ENCODE results near the gene NECAB2.

The NECAB2 gene

DNA sequence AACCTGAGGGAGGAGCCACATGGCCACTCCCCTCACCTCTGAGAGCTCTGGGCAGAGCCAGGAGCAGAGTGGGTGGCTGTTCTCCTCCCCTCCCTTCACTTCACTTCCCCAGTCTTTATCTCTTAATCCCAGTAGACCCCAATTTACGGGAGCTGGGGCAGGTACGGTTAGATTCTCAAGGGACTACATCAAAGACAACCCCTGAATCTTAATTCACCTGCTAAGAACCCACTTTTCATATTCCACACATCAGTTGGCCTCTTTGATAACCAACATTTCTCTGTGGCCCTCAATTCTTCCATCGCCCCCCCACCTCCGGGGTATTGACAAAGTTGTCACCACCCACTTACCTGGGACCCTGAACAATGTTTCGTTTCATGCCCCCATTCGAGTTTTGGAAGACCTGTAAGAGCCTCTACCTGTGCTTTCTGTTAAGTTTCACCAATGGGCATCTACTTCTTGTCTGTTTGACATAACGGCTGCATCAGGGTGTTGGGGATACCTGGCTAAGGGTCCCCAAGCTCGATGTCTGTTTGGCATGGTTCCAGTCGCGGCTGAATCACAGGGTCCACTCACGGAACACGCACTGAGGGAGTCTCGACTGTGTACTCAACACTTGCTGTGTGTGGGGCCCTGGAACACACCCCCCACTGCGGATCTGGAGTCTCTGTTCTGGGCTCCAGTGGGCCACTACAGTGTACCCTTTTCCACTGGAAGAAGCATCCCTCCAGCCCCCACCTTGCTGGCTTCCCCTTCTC is 46.7 kb downstream of the NECAB2 start:
- H3K4me1 ChIP-seq (ENCODE audit: control extremely low read depth in 1 of 4, control insufficient read depth in 4 of 4, insufficient read depth in 4 of 4, low read length in 3 of 4), result peaks cover 0 to 6% (median 1%) of the 10 kb centered on the region in 4 experiments
- H3K36me3 ChIP-seq (ENCODE audit: control insufficient read depth in 4 of 4, insufficient read depth in 4 of 4, low read length in 3 of 4), result no peaks in the 10 kb centered on the region
- WGBS (ENCODE audit: insufficient coverage), result 73% methylated on average over 14 of the region's 14 CpGs
- no peak overlapping the region for H3K4me3 ChIP-seq (ENCODE audit: control insufficient read depth in 1 of 7, extremely low read depth in 1 of 7, insufficient read depth in 4 of 7, low read depth in 2 of 7, low read length in 6 of 7)
- CTCF ChIA-PET, result interaction anchor here (0.8 kb wide), 1 partner anchor 51 kb away, joined by 6 read pairs; no protein-coding TSS in a partner anchor
- peaks cover 0 to 19% (median 15%) of the 10 kb centered on the region in 5 experiments for H3K9me3 ChIP-seq (ENCODE audit: control extremely low read depth in 1 of 5, control insufficient read depth in 4 of 5, insufficient read depth in 2 of 5, low read depth in 1 of 5, low read length in 4 of 5)
- H3K27me3 ChIP-seq (replicated peaks in 2 of 5; ENCODE audit: control insufficient read depth in 4 of 5, insufficient read depth in 5 of 5, low read length in 4 of 5), result peaks cover 3 to 96% (median 16%) of the 10 kb centered on the region in 5 experiments
- POLR2A ChIA-PET, result no interaction called here
- DNase-seq, result no peak
- no peak overlapping the region for H3K27ac ChIP-seq (ENCODE audit: insufficient read depth in 1 of 2, low read depth in 1 of 2, low read length in 2 of 2, poor library complexity in 1 of 2, severe bottlenecking in 2 of 2)

DNA sequence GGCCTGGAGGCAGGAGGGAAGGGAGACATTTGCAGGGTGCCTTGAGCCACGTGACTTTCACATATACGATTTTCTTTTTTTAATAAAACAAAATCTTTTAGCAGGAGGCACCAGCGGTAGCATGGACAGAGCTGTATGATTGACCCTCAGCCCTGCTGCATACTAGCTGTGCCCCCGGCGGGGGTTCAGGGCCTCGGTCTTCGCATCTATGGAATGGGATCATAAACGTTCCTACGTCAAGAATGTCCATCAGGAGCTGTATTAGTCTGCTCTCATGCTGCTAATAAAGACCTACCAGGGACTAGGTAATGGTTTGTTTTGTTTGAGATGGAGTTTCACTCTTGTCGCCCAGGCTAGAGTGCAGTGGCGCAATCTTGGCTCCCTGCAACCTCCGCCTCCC is 47.4 kb downstream of the NECAB2 start:
- Histone ChIP-seq H3K9me3 (ENCODE audit: control extremely low read depth in 1 of 5, control insufficient read depth in 4 of 5, insufficient read depth in 2 of 5, low read depth in 1 of 5, low read length in 4 of 5) (peaks cover 0 to 26% (median 21%) of the 10 kb centered on the region in 5 experiments), H3K27me3 (replicated peaks in 2 of 5; ENCODE audit: control insufficient read depth in 4 of 5, insufficient read depth in 5 of 5, low read length in 4 of 5) (peaks cover 3 to 98% (median 16%) of the 10 kb centered on the region in 5 experiments), H3K27ac (ENCODE audit: insufficient read depth in 1 of 2, low read depth in 1 of 2, low read length in 2 of 2, poor library complexity in 1 of 2, severe bottlenecking in 2 of 2) (no peak overlapping the region), H3K4me3 (ENCODE audit: control insufficient read depth in 1 of 7, extremely low read depth in 1 of 7, insufficient read depth in 4 of 7, low read depth in 2 of 7, low read length in 6 of 7) (no peak overlapping the region), H3K4me1 (ENCODE audit: control extremely low read depth in 1 of 4, control insufficient read depth in 4 of 4, insufficient read depth in 4 of 4, low read length in 3 of 4) (peaks cover 0 to 6% (median 1%) of the 10 kb centered on the region in 4 experiments), H3K36me3 (ENCODE audit: control insufficient read depth in 4 of 4, insufficient read depth in 4 of 4, low read length in 3 of 4) (no peaks in the 10 kb centered on the region)
- CTCF ChIA-PET, result no interaction called here
- 92% methylated on average over 11 of the region's 12 CpGs for WGBS (ENCODE audit: insufficient coverage)
- POLR2A ChIA-PET, result no interaction called here
- DNase-seq, result no peak

DNA sequence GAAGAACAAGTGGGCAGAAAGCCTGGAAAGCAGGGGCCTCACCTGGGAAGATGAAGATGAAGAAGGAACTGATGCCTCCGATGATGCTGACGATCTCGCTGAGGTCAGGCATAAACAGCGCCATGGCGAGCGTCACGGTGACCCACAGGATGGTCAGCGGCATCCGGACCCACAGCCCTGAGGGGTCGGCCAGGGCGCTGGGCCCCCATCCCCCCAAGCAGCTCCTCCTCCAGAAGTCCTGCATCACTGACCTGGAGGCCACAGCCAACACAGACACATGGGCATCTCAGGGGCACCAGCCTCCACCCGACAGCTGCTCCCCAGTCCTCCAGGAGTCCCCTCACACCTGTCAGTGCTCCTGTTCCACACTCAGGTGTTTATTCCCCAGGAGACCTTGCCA is 48.4 kb downstream of the NECAB2 start:
- DNase-seq, result no peak
- H3K36me3 ChIP-seq (ENCODE audit: control insufficient read depth in 4 of 4, insufficient read depth in 4 of 4, low read length in 3 of 4), result no peaks in the 10 kb centered on the region
- H3K9me3 ChIP-seq (ENCODE audit: control extremely low read depth in 1 of 5, control insufficient read depth in 4 of 5, insufficient read depth in 2 of 5, low read depth in 1 of 5, low read length in 4 of 5), result peaks cover 0 to 37% (median 30%) of the 10 kb centered on the region in 5 experiments
- no peak overlapping the region for H3K4me3 ChIP-seq (ENCODE audit: control insufficient read depth in 1 of 7, extremely low read depth in 1 of 7, insufficient read depth in 4 of 7, low read depth in 2 of 7, low read length in 6 of 7)
- ChIA-PET CTCF (no interaction called here), POLR2A (no interaction called here)
- no peak overlapping the region for H3K27ac ChIP-seq (ENCODE audit: insufficient read depth in 1 of 2, low read depth in 1 of 2, low read length in 2 of 2, poor library complexity in 1 of 2, severe bottlenecking in 2 of 2)
- H3K27me3 ChIP-seq (replicated peaks in 2 of 5; ENCODE audit: control insufficient read depth in 4 of 5, insufficient read depth in 5 of 5, low read length in 4 of 5), result peaks cover 3 to 98% (median 16%) of the 10 kb centered on the region in 5 experiments
- H3K4me1 ChIP-seq (ENCODE audit: control extremely low read depth in 1 of 4, control insufficient read depth in 4 of 4, insufficient read depth in 4 of 4, low read length in 3 of 4), result peaks cover 0 to 6% (median 1%) of the 10 kb centered on the region in 4 experiments
- 95% methylated on average over 12 of the region's 12 CpGs for WGBS (ENCODE audit: insufficient coverage)

DNA sequence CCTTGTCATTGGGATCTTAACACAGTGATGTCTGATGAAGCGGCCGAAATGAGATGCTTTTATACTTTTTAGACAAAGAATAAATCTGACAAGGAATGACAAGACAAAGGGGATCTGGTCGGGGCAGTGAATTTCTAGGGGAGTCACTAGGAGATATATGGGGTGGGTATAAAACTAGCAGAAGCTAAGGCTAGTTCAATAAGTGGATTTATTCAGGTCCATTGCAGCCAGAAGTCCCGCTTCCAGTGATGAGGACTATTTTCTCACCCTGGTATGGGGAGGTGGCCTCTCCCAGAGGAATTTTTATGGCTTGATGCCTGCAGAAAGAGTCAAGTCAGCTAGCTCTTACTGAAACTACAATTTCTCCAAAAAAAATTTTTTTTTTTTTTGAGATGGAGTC is 50.7 kb downstream of the NECAB2 start:
- no peak for DNase-seq
- Histone ChIP-seq H3K4me3 (ENCODE audit: control insufficient read depth in 1 of 7, extremely low read depth in 1 of 7, insufficient read depth in 4 of 7, low read depth in 2 of 7, low read length in 6 of 7) (no peak overlapping the region), H3K27me3 (replicated peaks in 2 of 5; ENCODE audit: control insufficient read depth in 4 of 5, insufficient read depth in 5 of 5, low read length in 4 of 5) (peaks cover 3 to 98% (median 15%) of the 10 kb centered on the region in 5 experiments), H3K4me1 (ENCODE audit: control extremely low read depth in 1 of 4, control insufficient read depth in 4 of 4, insufficient read depth in 4 of 4, low read length in 3 of 4) (peaks cover 0 to 6% (median 1%) of the 10 kb centered on the region in 4 experiments), H3K27ac (ENCODE audit: insufficient read depth in 1 of 2, low read depth in 1 of 2, low read length in 2 of 2, poor library complexity in 1 of 2, severe bottlenecking in 2 of 2) (no peak overlapping the region), H3K9me3 (ENCODE audit: control extremely low read depth in 1 of 5, control insufficient read depth in 4 of 5, insufficient read depth in 2 of 5, low read depth in 1 of 5, low read length in 4 of 5) (peaks cover 0 to 47% (median 35%) of the 10 kb centered on the region in 5 experiments), H3K36me3 (ENCODE audit: control insufficient read depth in 4 of 4, insufficient read depth in 4 of 4, low read length in 3 of 4) (no peaks in the 10 kb centered on the region)
- WGBS (ENCODE audit: insufficient coverage), result 100% methylated on average over 4 of the region's 4 CpGs
- ChIA-PET CTCF (no interaction called here), POLR2A (no interaction called here)

DNA sequence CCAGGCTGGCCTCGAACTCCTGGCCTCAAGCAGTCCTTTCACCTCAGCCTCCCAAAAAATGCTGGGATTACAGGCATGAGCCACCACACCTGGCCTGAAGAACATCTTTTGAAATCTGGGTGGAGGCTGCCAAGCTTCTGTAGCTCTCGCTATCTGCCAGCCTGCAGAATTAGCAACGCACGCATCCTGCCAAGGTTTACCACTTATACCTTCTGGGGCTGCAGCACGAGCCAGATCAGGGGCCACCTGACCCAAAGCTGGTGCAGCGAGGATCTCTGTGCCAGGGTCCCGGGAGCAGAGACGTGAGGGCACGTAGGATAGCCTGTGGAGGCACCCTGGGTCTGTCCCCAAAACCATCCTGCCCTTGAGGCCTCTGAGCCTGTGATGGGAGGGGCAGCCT is 52.3 kb downstream of the NECAB2 start:
- CTCF ChIA-PET, result interaction anchor here (1.4 kb wide), 1 partner anchor 18 kb away, joined by 3 read pairs; no protein-coding TSS in a partner anchor
- POLR2A ChIA-PET, result no interaction called here
- DNase-seq, result no peak
- 98% methylated on average over 9 of the region's 9 CpGs for WGBS (ENCODE audit: insufficient coverage)
- Histone ChIP-seq H3K27me3 (replicated peaks in 2 of 5; ENCODE audit: control insufficient read depth in 4 of 5, insufficient read depth in 5 of 5, low read length in 4 of 5) (peaks cover 3 to 99% (median 15%) of the 10 kb centered on the region in 5 experiments), H3K27ac (ENCODE audit: insufficient read depth in 1 of 2, low read depth in 1 of 2, low read length in 2 of 2, poor library complexity in 1 of 2, severe bottlenecking in 2 of 2) (no peak overlapping the region), H3K36me3 (ENCODE audit: control insufficient read depth in 4 of 4, insufficient read depth in 4 of 4, low read length in 3 of 4) (no peaks in the 10 kb centered on the region), H3K4me3 (ENCODE audit: control insufficient read depth in 1 of 7, extremely low read depth in 1 of 7, insufficient read depth in 4 of 7, low read depth in 2 of 7, low read length in 6 of 7) (no peak overlapping the region), H3K4me1 (ENCODE audit: control extremely low read depth in 1 of 4, control insufficient read depth in 4 of 4, insufficient read depth in 4 of 4, low read length in 3 of 4) (no peaks in the 10 kb centered on the region), H3K9me3 (ENCODE audit: control extremely low read depth in 1 of 5, control insufficient read depth in 4 of 5, insufficient read depth in 2 of 5, low read depth in 1 of 5, low read length in 4 of 5) (peaks cover 0 to 47% (median 35%) of the 10 kb centered on the region in 5 experiments)

DNA sequence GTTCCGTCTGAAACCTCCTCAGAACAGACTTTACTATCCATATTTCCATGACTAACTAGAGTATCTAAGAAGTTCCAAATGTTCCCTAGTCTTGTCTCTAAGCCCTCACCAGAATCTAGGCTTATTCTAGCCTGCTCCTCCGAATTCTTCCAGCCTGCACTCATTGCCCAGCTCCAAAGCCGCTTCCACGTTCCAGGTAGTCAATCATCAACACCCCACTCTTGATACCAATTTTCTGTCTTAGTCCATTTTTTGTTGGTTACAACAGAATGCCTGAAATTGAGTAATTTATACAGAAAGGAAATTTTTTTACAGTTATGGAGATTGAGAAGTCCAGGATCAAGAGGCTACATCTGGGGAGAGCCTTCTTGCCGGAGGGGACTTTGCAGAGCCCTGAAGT is 53.4 kb downstream of the NECAB2 start:
- DNase-seq, result no peak
- H3K4me1 ChIP-seq (ENCODE audit: control extremely low read depth in 1 of 4, control insufficient read depth in 4 of 4, insufficient read depth in 4 of 4, low read length in 3 of 4), result no peaks in the 10 kb centered on the region
- no peak overlapping the region for H3K27ac ChIP-seq (ENCODE audit: insufficient read depth in 1 of 2, low read depth in 1 of 2, low read length in 2 of 2, poor library complexity in 1 of 2, severe bottlenecking in 2 of 2)
- H3K4me3 ChIP-seq (ENCODE audit: control insufficient read depth in 1 of 7, extremely low read depth in 1 of 7, insufficient read depth in 4 of 7, low read depth in 2 of 7, low read length in 6 of 7), result no peak overlapping the region
- 95% methylated on average over 2 of the region's 5 CpGs for WGBS (ENCODE audit: insufficient coverage)
- H3K36me3 ChIP-seq (ENCODE audit: control insufficient read depth in 4 of 4, insufficient read depth in 4 of 4, low read length in 3 of 4), result no peaks in the 10 kb centered on the region
- POLR2A ChIA-PET, result no interaction called here
- peaks cover 0 to 47% (median 35%) of the 10 kb centered on the region in 5 experiments for H3K9me3 ChIP-seq (ENCODE audit: control extremely low read depth in 1 of 5, control insufficient read depth in 4 of 5, insufficient read depth in 2 of 5, low read depth in 1 of 5, low read length in 4 of 5)
- peaks cover 3 to 99% (median 18%) of the 10 kb centered on the region in 5 experiments for H3K27me3 ChIP-seq (replicated peaks in 2 of 5; ENCODE audit: control insufficient read depth in 4 of 5, insufficient read depth in 5 of 5, low read length in 4 of 5)
- CTCF ChIA-PET, result no interaction called here

DNA sequence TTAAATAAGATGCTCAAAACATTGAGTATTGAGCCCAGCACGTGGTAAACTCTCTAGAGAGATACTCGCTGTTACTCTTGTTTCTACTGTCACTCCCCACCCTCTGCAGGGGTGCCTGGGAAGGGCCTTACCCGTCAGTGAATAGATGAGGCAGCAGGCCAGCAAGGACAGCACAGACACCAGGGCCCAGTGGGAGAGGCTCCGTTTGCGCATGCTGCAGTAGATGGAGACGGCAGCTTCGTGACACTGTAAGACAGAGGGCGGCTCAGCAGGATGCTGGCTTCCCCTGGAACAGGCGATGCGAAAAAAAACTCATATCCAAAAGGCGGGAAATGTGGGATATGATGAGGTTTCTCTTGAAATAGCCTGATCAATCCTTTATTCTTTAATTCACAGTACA is 54.6 kb downstream of the NECAB2 start:
- 73% methylated on average over 7 of the region's 11 CpGs for WGBS (ENCODE audit: insufficient coverage)
- peaks cover 0 to 45% (median 33%) of the 10 kb centered on the region in 5 experiments for H3K9me3 ChIP-seq (ENCODE audit: control extremely low read depth in 1 of 5, control insufficient read depth in 4 of 5, insufficient read depth in 2 of 5, low read depth in 1 of 5, low read length in 4 of 5)
- peaks cover 2 to 99% (median 20%) of the 10 kb centered on the region in 5 experiments for H3K27me3 ChIP-seq (replicated peaks in 2 of 5; ENCODE audit: control insufficient read depth in 4 of 5, insufficient read depth in 5 of 5, low read length in 4 of 5)
- H3K4me3 ChIP-seq (ENCODE audit: control insufficient read depth in 1 of 7, extremely low read depth in 1 of 7, insufficient read depth in 4 of 7, low read depth in 2 of 7, low read length in 6 of 7), result no peak overlapping the region
- no peak for DNase-seq
- no peak overlapping the region for H3K27ac ChIP-seq (ENCODE audit: insufficient read depth in 1 of 2, low read depth in 1 of 2, low read length in 2 of 2, poor library complexity in 1 of 2, severe bottlenecking in 2 of 2)
- no peaks in the 10 kb centered on the region for H3K4me1 ChIP-seq (ENCODE audit: control extremely low read depth in 1 of 4, control insufficient read depth in 4 of 4, insufficient read depth in 4 of 4, low read length in 3 of 4)
- H3K36me3 ChIP-seq (ENCODE audit: control insufficient read depth in 4 of 4, insufficient read depth in 4 of 4, low read length in 3 of 4), result no peaks in the 10 kb centered on the region
- ChIA-PET POLR2A (no interaction called here), CTCF (no interaction called here)
